GM12878 (cell line): ENCODE measurements around the gene RAET1G. TPM values are rescaled to one million over a fixed set of nuclear protein-coding genes. Genes with fewer than 3 reads are reported as not detected.
"Not testable (repeated sequence)": the region's sequence is repeated elsewhere in the genome, so short reads cannot be mapped to it uniquely, and the experiment has no call there.

Experiments
- ATAC-seq: fragments of 200-7000 bp; cut with Tn5 transposase; 3 replicates; pipeline ENCODE4 v1.9.1; 2020; ENCODE audit warnings: mild to moderate bottlenecking, moderate library complexity
- BruUV-seq: library from RNA; stranded (reverse); fragments of 400-500 nt; replicated peaks from 2 replicates; lab custom pipeline; 2021; lab: Mats Ljungman, UMichigan
- CTCF ChIA-PET: fragments of 300-600 bp; sonication (Branson Sonifier 250); formaldehyde crosslinking; extraction: SDS; loops from one replicate; lab custom pipeline; 2021; ENCODE audit warnings: inconsistent platforms; lab: Yijun Ruan, JAX
- POLR2A ChIA-PET: fragments of 350-600 bp; formaldehyde crosslinking; extraction: SDS; loops from one replicate; lab custom pipeline; 2021; ENCODE audit warnings: inconsistent platforms; lab: Charles Lee
- RAD21 ChIA-PET: fragments of 300-600 bp; sonication (Branson Sonifier 250); formaldehyde crosslinking; loops from one replicate; lab custom pipeline; 2023; ENCODE audit warnings: antibody characterized with exemption; ENCODE audit not compliant: unreplicated experiment; lab: Charles Lee
- SMC1A ChIA-PET: fragments of 300-600 bp; sonication (Branson Sonifier 250); formaldehyde crosslinking; loops from one replicate; lab custom pipeline; 2023; ENCODE audit not compliant: unreplicated experiment, uncharacterized antibody; lab: Charles Lee
- DNase-seq: peaks from one replicate; pipeline ENCODE4 v3.0.0-alpha.2; 2011; ENCODE audit warnings: low read depth, low spot score
- FAIRE-seq: peaks from 3 replicates; lab custom pipeline; 2011; peaks lifted over from hg19 to GRCh38; lab: Jason Lieb, UNC
- H2AFZ ChIP-seq: 2 replicates; pipeline ENCODE4 v1.6.0; 2011; ENCODE audit warnings: low read depth, low read length, control low read depth; ENCODE audit not compliant: control insufficient read depth
- H3K27ac ChIP-seq: 2 replicates; pipeline ENCODE4 v1.5.1; 2011; ENCODE audit warnings: control low read depth; ENCODE audit not compliant: control insufficient read depth, insufficient read depth
- H3K27me3 ChIP-seq, 2 experiments: replicated peaks in 1 of 2; 2 replicates each; pipeline versions ENCODE4 v1.6.0 to v1.6.1; 2011; ENCODE audit warnings: low read length in 1 of 2; ENCODE audit not compliant: control insufficient read depth in 2 of 2, insufficient read depth in 2 of 2
- H3K36me3 ChIP-seq, 2 experiments: 2 replicates each; pipeline ENCODE4 v1.5.1; 2011; ENCODE audit warnings: low read length in 1 of 2; ENCODE audit not compliant: control insufficient read depth in 2 of 2, insufficient read depth in 2 of 2
- H3K4me1 ChIP-seq: 2 replicates; pipeline ENCODE4 v1.6.1; 2011; ENCODE audit warnings: mild to moderate bottlenecking, low read length, moderate library complexity, mixed read lengths; ENCODE audit not compliant: control insufficient read depth, insufficient read depth
- H3K4me2 ChIP-seq: 2 replicates; pipeline ENCODE4 v1.6.0; 2011; ENCODE audit warnings: control low read depth; ENCODE audit not compliant: control insufficient read depth, insufficient read depth
- H3K4me3 ChIP-seq: fragments of 200-600 bp; sonication (generic); 2 replicates; pipeline ENCODE4 v1.5.1; 2016
- H3K79me2 ChIP-seq: 2 replicates; pipeline ENCODE4 v1.6.0; 2011; ENCODE audit warnings: low read length; ENCODE audit not compliant: control insufficient read depth, insufficient read depth
- H3K9ac ChIP-seq: 2 replicates; pipeline ENCODE4 v1.8.0; 2011; ENCODE audit warnings: low read length, control low read depth, mixed read lengths; ENCODE audit not compliant: control insufficient read depth, insufficient read depth
- H3K9me3 ChIP-seq: replicated peaks from 3 replicates; pipeline ENCODE4 v1.5.1; 2011; ENCODE audit warnings: mild to moderate bottlenecking, low read length; ENCODE audit not compliant: control insufficient read depth, insufficient read depth
- H4K20me1 ChIP-seq: 2 replicates; pipeline ENCODE4 v1.6.0; 2011; ENCODE audit not compliant: control insufficient read depth, insufficient read depth
- WGBS: methylation state at CpG from one replicate; pipeline ENCODE4 v1.1.6; 2016; ENCODE audit warnings: low lambda C conversion rate; ENCODE audit not compliant: insufficient replicate concordance, insufficient coverage; ENCODE audit errors: missing lambda C conversion rate; 5-methylcytosine and 5-hydroxymethylcytosine counted together
- in situ Hi-C: fragments of 300-500 bp; cut with MboI; formaldehyde crosslinking; loops from 9 replicates; pipeline ENCODE4 v1.14.3; 2018; ENCODE audit warnings: mixed read lengths
- intact Hi-C: fragments of 100-400 bp; cut with micrococcal nuclease; formaldehyde crosslinking; loops from one replicate; pipeline ENCODE4 v1.14.2; 2022; ENCODE audit not compliant: unreplicated experiment
- polyA plus RNA-seq, 11 experiments: library from polyadenylated mRNA; depleted of rRNA in 4 of 11; unstranded in 6 of 11; stranded (reverse) in 5 of 11; fragments of >200 nt; fragmentation: Nextera tagmentation in 4 of 11; fragmentation: Illumina TruSeq in 1 of 11; extraction: Ambion mirVana in 4 of 11; extraction: Trizol in 1 of 11; gene quantifications; 1 replicate in 1 of 11; 2 replicates in 10 of 11; pipeline versions ENCODE4 v1.2.1 to v1.2.3, GENCODE V29; 2011 to 2016; ENCODE audit warnings: inconsistent platforms in 2 of 11, missing spikeins in 2 of 11, low read depth in 1 of 11
- total RNA-seq, 4 experiments: library from RNA; depleted of rRNA in 3 of 4; stranded (reverse); fragments of >200 nt in 3 of 4; fragmentation: Illumina TruSeq in 1 of 4; extraction: Trizol in 1 of 4; gene quantifications; 2 replicates each; pipeline versions ENCODE4 v1.2.1 to v1.2.3, GENCODE V29; 2013 to 2021

The RAET1G gene
- total and polyA plus RNA-seq, 10 of the 15 experiments (the other 5 are each of a cell fraction or from before 2014, with no cell fraction given), result not detected

DNA sequence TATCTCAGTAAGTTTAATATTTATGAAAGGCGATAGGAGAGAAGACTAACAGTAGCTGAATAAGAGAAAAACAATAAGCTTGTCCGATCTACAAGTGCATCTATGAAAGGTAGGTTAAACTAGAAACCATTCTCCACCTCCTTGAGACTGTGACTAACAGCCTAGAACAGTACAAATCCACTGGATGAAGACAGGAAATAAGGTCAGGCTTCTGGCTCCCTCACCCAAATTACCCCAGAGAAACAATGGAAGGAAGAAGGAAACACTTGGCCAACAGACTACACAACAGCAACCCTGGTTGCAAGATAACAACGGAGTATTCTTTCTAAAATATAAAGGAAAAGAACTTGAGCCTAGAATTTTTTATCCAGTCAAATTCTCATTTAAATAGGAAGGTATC is 35.2 kb upstream of the RAET1G start:
- H3K4me2 ChIP-seq, H3K79me2 ChIP-seq, H3K36me3 ChIP-seq, FAIRE-seq, intact Hi-C loops, POLR2A ChIA-PET, H2AFZ ChIP-seq, H3K27me3 ChIP-seq, H3K27ac ChIP-seq, H3K9me3 ChIP-seq, H3K4me1 ChIP-seq, DNase-seq, SMC1A ChIA-PET, BruUV-seq, ATAC-seq, RAD21 ChIA-PET, in situ Hi-C loops, H4K20me1 ChIP-seq, H3K9ac ChIP-seq, H3K4me3 ChIP-seq: not testable (repeated sequence)
- WGBS, result 18% methylated on average over 3 of the region's 3 CpGs
- CTCF ChIA-PET, result interaction anchor here (2.3 kb wide), 1 partner anchor 59 kb away, joined by 9 read pairs; no protein-coding TSS in a partner anchor

DNA sequence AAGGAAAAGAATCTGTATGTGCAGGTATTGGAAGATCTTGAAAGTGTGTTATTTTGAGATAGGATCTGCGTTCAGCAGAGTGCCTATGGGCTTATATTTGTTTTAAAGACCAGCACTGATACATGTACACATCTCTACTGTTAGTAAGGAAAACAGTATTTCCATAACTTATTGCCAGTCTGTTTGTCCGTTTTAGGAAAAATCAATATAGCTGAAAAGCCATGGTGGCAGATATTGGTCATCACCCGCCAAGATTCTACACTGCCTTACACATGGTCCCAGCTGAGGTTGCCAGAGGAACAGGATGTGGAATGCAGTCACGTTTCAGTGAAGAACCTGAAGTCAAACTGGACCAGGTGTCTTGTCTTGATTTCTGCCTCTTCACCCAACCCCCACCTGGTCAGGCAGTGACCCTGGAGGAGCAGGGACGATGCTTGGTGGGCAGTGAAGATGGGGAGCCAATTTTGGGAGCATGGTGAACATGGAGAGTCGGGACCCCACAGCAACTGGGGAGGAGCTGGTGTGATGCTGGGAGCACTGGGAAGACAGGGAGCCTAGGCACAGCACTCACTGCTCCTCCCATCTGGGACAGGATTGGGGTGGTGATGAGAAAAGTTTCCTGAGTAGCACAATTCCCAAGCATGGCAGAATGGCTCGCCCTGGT is 32.9 kb upstream of the RAET1G start:
- intact Hi-C loops, H3K9ac ChIP-seq, RAD21 ChIA-PET, in situ Hi-C loops, DNase-seq, H2AFZ ChIP-seq, BruUV-seq, H3K79me2 ChIP-seq, H4K20me1 ChIP-seq, H3K4me1 ChIP-seq, ATAC-seq, H3K4me3 ChIP-seq, H3K27ac ChIP-seq, FAIRE-seq, H3K9me3 ChIP-seq, H3K4me2 ChIP-seq, H3K36me3 ChIP-seq, H3K27me3 ChIP-seq, POLR2A ChIA-PET: not testable (repeated sequence)
- SMC1A ChIA-PET, result interaction anchor here (2.9 kb wide), 1 partner anchor 61 kb away, joined by 8 read pairs; no protein-coding TSS in a partner anchor
- CTCF ChIA-PET, result interaction anchor here (0.6 to 2.3 kb wide), 3 partner anchors 38 to 61 kb away, joined by 3 to 9 read pairs (median 3); no protein-coding TSS in a partner anchor
- WGBS, result 25% methylated on average over 7 of the region's 7 CpGs
